ENCODE measurements around the gene MPDZ.

Gene MPDZ

DNA sequence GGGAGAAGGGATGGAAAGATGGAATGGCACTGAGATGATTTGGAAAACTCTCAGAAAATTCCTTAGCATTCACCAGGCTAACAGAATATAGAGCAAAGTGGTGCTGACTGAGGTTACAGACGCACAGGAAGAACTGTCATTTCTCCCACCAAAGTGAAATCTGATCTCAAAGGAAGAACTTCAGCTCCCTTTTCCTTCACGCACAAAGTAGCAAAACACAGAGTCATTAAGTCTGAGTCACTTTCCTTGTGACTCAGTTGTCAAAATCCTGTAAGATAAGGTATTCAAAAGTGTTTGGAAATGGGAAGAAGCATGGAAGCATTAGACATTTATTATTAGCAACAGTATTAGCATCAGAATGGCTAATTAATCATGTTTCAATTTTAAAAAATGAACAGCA is 11.7 kb downstream of the MPDZ start (continued):
- TF ChIP-seq, protein P1, sequence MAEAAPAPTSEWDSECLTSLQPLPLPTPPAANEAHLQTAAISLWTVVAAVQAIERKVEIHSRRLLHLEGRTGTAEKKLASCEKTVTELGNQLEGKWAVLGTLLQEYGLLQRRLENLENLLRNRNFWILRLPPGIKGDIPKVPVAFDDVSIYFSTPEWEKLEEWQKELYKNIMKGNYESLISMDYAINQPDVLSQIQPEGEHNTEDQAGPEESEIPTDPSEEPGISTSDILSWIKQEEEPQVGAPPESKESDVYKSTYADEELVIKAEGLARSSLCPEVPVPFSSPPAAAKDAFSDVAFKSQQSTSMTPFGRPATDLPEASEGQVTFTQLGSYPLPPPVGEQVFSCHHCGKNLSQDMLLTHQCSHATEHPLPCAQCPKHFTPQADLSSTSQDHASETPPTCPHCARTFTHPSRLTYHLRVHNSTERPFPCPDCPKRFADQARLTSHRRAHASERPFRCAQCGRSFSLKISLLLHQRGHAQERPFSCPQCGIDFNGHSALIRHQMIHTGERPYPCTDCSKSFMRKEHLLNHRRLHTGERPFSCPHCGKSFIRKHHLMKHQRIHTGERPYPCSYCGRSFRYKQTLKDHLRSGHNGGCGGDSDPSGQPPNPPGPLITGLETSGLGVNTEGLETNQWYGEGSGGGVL (tag by site-specific recombination; IDR thresholded peaks at IDR 0.05): no peak; the same call in 1 of the 2 replicates
- no peak for TF ChIP-seq ZNF155 (tag by site-specific recombination; IDR thresholded peaks at IDR 0.05)
- no peak for TF ChIP-seq ZNF202 (tag by site-specific recombination; IDR thresholded peaks at IDR 0.05; ENCODE audit: borderline replicate concordance)
- no peak for TF ChIP-seq ZBTB48 (tag by site-specific recombination; IDR thresholded peaks at IDR 0.05)
- 0 out of 2 replicates have a peak, but pooled peaks have one; percentile 18 for TF ChIP-seq ZNF2 (tag by site-specific recombination; IDR thresholded peaks at IDR 0.05)
- no peak for TF ChIP-seq ZSCAN23 (tag by site-specific recombination; IDR thresholded peaks at IDR 0.05)
- TF ChIP-seq EGR2 (tag by site-specific recombination; IDR thresholded peaks at IDR 0.05; ENCODE audit: low read depth): no peak
- TF ChIP-seq, protein P2, sequence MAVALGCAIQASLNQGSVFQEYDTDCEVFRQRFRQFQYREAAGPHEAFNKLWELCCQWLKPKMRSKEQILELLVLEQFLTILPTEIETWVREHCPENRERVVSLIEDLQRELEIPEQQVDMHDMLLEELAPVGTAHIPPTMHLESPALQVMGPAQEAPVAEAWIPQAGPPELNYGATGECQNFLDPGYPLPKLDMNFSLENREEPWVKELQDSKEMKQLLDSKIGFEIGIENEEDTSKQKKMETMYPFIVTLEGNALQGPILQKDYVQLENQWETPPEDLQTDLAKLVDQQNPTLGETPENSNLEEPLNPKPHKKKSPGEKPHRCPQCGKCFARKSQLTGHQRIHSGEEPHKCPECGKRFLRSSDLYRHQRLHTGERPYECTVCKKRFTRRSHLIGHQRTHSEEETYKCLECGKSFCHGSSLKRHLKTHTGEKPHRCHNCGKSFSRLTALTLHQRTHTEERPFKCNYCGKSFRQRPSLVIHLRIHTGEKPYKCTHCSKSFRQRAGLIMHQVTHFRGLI (tag by site-specific recombination; IDR thresholded peaks at IDR 0.05): no peak
- TF ChIP-seq, protein P3, sequence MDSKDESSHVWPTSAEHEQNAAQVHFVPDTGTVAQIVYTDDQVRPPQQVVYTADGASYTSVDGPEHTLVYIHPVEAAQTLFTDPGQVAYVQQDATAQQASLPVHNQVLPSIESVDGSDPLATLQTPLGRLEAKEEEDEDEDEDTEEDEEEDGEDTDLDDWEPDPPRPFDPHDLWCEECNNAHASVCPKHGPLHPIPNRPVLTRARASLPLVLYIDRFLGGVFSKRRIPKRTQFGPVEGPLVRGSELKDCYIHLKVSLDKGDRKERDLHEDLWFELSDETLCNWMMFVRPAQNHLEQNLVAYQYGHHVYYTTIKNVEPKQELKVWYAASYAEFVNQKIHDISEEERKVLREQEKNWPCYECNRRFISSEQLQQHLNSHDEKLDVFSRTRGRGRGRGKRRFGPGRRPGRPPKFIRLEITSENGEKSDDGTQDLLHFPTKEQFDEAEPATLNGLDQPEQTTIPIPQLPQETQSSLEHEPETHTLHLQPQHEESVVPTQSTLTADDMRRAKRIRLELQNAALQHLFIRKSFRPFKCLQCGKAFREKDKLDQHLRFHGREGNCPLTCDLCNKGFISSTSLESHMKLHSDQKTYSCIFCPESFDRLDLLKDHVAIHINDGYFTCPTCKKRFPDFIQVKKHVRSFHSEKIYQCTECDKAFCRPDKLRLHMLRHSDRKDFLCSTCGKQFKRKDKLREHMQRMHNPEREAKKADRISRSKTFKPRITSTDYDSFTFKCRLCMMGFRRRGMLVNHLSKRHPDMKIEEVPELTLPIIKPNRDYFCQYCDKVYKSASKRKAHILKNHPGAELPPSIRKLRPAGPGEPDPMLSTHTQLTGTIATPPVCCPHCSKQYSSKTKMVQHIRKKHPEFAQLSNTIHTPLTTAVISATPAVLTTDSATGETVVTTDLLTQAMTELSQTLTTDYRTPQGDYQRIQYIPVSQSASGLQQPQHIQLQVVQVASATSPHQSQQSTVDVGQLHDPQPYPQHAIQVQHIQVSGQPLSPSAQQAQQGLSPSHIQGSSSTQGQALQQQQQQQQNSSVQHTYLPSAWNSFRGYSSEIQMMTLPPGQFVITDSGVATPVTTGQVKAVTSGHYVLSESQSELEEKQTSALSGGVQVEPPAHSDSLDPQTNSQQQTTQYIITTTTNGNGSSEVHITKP (tag by site-specific recombination; IDR thresholded peaks at IDR 0.05): 0 out of 2 replicates have a peak, but pooled peaks have one; percentile 20
- no peak for TF ChIP-seq ZNF133 (tag by site-specific recombination; IDR thresholded peaks at IDR 0.05)
- TF ChIP-seq ZNF596 (tag by site-specific recombination; IDR thresholded peaks at IDR 0.05): no peak
- TF ChIP-seq, protein P4, sequence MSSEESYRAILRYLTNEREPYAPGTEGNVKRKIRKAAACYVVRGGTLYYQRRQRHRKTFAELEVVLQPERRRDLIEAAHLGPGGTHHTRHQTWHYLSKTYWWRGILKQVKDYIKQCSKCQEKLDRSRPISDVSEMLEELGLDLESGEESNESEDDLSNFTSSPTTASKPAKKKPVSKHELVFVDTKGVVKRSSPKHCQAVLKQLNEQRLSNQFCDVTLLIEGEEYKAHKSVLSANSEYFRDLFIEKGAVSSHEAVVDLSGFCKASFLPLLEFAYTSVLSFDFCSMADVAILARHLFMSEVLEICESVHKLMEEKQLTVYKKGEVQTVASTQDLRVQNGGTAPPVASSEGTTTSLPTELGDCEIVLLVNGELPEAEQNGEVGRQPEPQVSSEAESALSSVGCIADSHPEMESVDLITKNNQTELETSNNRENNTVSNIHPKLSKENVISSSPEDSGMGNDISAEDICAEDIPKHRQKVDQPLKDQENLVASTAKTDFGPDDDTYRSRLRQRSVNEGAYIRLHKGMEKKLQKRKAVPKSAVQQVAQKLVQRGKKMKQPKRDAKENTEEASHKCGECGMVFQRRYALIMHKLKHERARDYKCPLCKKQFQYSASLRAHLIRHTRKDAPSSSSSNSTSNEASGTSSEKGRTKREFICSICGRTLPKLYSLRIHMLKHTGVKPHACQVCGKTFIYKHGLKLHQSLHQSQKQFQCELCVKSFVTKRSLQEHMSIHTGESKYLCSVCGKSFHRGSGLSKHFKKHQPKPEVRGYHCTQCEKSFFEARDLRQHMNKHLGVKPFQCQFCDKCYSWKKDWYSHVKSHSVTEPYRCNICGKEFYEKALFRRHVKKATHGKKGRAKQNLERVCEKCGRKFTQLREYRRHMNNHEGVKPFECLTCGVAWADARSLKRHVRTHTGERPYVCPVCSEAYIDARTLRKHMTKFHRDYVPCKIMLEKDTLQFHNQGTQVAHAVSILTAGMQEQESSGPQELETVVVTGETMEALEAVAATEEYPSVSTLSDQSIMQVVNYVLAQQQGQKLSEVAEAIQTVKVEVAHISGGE (tag by site-specific recombination; conservative IDR thresholded peaks at IDR 0.05; ENCODE audit: low read depth): no peak
- TF ChIP-seq ZNF510 (tag by site-specific recombination; IDR thresholded peaks at IDR 0.05; ENCODE audit: insufficient replicate concordance): no peak
- TF ChIP-seq ZNF302 (tag by site-specific recombination; IDR thresholded peaks at IDR 0.05; ENCODE audit: low read depth): no peak
- TF ChIP-seq ZNF621 (tag by site-specific recombination; IDR thresholded peaks at IDR 0.05): no peak
- TF ChIP-seq, protein P5, sequence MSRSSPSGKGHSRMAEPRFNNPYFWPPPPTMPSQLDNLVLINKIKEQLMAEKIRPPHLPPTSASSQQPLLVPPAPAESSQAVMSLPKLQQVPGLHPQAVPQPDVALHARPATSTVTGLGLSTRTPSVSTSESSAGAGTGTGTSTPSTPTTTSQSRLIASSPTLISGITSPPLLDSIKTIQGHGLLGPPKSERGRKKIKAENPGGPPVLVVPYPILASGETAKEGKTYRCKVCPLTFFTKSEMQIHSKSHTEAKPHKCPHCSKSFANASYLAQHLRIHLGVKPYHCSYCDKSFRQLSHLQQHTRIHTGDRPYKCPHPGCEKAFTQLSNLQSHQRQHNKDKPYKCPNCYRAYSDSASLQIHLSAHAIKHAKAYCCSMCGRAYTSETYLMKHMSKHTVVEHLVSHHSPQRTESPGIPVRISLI (tag by site-specific recombination; IDR thresholded peaks at IDR 0.05): no peak
- no peak for TF ChIP-seq ZNF555 (tag by site-specific recombination; conservative IDR thresholded peaks at IDR 0.05)
- TF ChIP-seq ZNF548 (tag by site-specific recombination; IDR thresholded peaks at IDR 0.05): no peak
- TF ChIP-seq ZNF585B (tag by site-specific recombination; IDR thresholded peaks at IDR 0.05): no peak
- TF ChIP-seq, protein P6, sequence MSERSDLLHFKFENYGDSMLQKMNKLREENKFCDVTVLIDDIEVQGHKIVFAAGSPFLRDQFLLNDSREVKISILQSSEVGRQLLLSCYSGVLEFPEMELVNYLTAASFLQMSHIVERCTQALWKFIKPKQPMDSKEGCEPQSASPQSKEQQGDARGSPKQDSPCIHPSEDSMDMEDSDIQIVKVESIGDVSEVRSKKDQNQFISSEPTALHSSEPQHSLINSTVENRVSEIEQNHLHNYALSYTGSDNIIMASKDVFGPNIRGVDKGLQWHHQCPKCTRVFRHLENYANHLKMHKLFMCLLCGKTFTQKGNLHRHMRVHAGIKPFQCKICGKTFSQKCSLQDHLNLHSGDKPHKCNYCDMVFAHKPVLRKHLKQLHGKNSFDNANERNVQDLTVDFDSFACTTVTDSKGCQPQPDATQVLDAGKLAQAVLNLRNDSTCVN (tag by site-specific recombination; optimal IDR thresholded peaks at IDR 0.05): no peak
- no peak for TF ChIP-seq ZNF404 (tag by site-specific recombination; IDR thresholded peaks at IDR 0.05)
- no peak for TF ChIP-seq ZNF114 (tag by site-specific recombination; IDR thresholded peaks at IDR 0.05)
- no peak for TF ChIP-seq KLF9 (tag by site-specific recombination; IDR thresholded peaks at IDR 0.05; ENCODE audit: low read depth)
- TF ChIP-seq, protein P7, sequence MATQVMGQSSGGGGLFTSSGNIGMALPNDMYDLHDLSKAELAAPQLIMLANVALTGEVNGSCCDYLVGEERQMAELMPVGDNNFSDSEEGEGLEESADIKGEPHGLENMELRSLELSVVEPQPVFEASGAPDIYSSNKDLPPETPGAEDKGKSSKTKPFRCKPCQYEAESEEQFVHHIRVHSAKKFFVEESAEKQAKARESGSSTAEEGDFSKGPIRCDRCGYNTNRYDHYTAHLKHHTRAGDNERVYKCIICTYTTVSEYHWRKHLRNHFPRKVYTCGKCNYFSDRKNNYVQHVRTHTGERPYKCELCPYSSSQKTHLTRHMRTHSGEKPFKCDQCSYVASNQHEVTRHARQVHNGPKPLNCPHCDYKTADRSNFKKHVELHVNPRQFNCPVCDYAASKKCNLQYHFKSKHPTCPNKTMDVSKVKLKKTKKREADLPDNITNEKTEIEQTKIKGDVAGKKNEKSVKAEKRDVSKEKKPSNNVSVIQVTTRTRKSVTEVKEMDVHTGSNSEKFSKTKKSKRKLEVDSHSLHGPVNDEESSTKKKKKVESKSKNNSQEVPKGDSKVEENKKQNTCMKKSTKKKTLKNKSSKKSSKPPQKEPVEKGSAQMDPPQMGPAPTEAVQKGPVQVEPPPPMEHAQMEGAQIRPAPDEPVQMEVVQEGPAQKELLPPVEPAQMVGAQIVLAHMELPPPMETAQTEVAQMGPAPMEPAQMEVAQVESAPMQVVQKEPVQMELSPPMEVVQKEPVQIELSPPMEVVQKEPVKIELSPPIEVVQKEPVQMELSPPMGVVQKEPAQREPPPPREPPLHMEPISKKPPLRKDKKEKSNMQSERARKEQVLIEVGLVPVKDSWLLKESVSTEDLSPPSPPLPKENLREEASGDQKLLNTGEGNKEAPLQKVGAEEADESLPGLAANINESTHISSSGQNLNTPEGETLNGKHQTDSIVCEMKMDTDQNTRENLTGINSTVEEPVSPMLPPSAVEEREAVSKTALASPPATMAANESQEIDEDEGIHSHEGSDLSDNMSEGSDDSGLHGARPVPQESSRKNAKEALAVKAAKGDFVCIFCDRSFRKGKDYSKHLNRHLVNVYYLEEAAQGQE (tag by site-specific recombination; IDR thresholded peaks at IDR 0.05): no peak
